ENCODE results near the gene SYT7.

The SYT7 gene

GRCh38 chr11:61627850-61628661 lies 47.2 kb upstream of the SYT7 start (continued):
- TF ChIP-seq ZNF654 (tag by site-specific recombination; IDR thresholded peaks at IDR 0.05; ENCODE audit: low read depth) (peak; percentile 52), ATF2 (tag by site-specific recombination; IDR thresholded peaks at IDR 0.05; ENCODE audit: low read depth) (no peak), ZBTB11 (tag by site-specific recombination; conservative IDR thresholded peaks at IDR 0.05; ENCODE audit: low read depth) (no peak), KLF16 (tag by site-specific recombination; IDR thresholded peaks at IDR 0.05) (no peak)
- TF ChIP-seq, protein P1, sequence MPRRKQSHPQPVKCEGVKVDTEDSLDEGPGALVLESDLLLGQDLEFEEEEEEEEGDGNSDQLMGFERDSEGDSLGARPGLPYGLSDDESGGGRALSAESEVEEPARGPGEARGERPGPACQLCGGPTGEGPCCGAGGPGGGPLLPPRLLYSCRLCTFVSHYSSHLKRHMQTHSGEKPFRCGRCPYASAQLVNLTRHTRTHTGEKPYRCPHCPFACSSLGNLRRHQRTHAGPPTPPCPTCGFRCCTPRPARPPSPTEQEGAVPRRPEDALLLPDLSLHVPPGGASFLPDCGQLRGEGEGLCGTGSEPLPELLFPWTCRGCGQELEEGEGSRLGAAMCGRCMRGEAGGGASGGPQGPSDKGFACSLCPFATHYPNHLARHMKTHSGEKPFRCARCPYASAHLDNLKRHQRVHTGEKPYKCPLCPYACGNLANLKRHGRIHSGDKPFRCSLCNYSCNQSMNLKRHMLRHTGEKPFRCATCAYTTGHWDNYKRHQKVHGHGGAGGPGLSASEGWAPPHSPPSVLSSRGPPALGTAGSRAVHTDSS (tag by site-specific recombination; IDR thresholded peaks at IDR 0.05) = no peak

GRCh38 chr11:61626580-61627380 lies 45.9 kb upstream of the SYT7 start:
- CTCF ChIA-PET = interaction anchor here (0.6 to 3.6 kb wide), 22 partner anchors 8 to 290 kb away, joined by 3 to 41 read pairs (median 5); no protein-coding TSS in a partner anchor
- no peaks in the 10 kb centered on the region for H3K9me3 ChIP-seq (ENCODE audit: control insufficient read depth, insufficient read depth, low read depth, low read length)
- no peaks in the 10 kb centered on the region for H3K4me1 ChIP-seq (ENCODE audit: control insufficient read depth, insufficient read depth, low read length)
- H3K4me3 ChIP-seq (ENCODE audit: low read depth, low read length) = no peak overlapping the region
- no peak for TF ChIP-seq ZNF664 (tag by site-specific recombination; IDR thresholded peaks at IDR 0.05)
- no peak for TF ChIP-seq ZFP41 (tag by site-specific recombination; IDR thresholded peaks at IDR 0.05; ENCODE audit: borderline replicate concordance)
- TF ChIP-seq ZNF623 (tag by site-specific recombination; IDR thresholded peaks at IDR 0.05) = peak; percentile 59
- TF ChIP-seq, protein P2, sequence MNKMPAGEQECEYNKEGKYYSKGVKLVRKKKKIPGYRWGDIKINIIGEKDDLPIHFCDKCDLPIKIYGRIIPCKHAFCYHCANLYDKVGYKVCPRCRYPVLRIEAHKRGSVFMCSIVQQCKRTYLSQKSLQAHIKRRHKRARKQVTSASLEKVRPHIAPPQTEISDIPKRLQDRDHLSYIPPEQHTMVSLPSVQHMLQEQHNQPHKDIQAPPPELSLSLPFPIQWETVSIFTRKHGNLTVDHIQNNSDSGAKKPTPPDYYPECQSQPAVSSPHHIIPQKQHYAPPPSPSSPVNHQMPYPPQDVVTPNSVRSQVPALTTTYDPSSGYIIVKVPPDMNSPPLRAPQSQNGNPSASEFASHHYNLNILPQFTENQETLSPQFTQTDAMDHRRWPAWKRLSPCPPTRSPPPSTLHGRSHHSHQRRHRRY (tag by site-specific recombination; IDR thresholded peaks at IDR 0.05) = no peak
- TF ChIP-seq OVOL3 (tag by site-specific recombination; IDR thresholded peaks at IDR 0.05) = no peak
- no peak for TF ChIP-seq ZNF26 (tag by site-specific recombination; IDR thresholded peaks at IDR 0.05)
- H3K27ac ChIP-seq (ENCODE audit: extremely low read depth, low read depth, low read length) = no peak overlapping the region
- POLR2A ChIA-PET = no interaction called here
- H3K36me3 ChIP-seq (ENCODE audit: control insufficient read depth in 2 of 2, insufficient read depth in 1 of 2, low read length in 2 of 2) = no peaks in the 10 kb centered on the region
